CD4-positive, alpha-beta T cell treated with Interleukin-2 at 100 ng/mL for 4 hours (primary cell): ENCODE measurements around the gene TNFRSF12A.

ENCODE experiments used
- DNase-seq: peaks from one replicate; pipeline ENCODE4 v3.0.0-alpha.2; 2020; ENCODE audit warnings: low spot score

Gene TNFRSF12A

GRCh38 chr16:3012828-3013420, 7.2 kb upstream of the TNFRSF12A start, which contains the start of gene CLDN9:
CLDN9 (plus strand) TSS chr16:3012923; CDS start chr16:3013363, 440 bp downstream.
- no peak for DNase-seq

DNA sequence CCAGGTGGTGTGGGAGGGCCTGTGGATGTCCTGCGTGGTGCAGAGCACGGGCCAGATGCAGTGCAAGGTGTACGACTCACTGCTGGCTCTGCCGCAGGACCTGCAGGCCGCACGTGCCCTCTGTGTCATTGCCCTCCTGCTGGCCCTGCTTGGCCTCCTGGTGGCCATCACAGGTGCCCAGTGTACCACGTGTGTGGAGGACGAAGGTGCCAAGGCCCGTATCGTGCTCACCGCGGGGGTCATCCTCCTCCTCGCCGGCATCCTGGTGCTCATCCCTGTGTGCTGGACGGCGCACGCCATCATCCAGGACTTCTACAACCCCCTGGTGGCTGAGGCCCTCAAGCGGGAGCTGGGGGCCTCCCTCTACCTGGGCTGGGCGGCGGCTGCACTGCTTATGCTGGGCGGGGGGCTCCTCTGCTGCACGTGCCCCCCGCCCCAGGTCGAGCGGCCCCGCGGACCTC, 6.6 kb upstream of the TNFRSF12A start:
- no peak for DNase-seq

- DNase-seq = no peak
Observed at GRCh38 chr16:3013998-3014690, 6.0 kb upstream of the TNFRSF12A start.

- DNase-seq = no peak
Observed at GRCh38 chr16:3014971-3015370, 5.2 kb upstream of the TNFRSF12A start.

- no peak for DNase-seq
Observed at GRCh38 chr16:3015865-3016521, 4.2 kb upstream of the TNFRSF12A start.

- no peak for DNase-seq
Observed at GRCh38 chr16:3017344-3017743, 2.8 kb upstream of the TNFRSF12A start.

- peak; percentile 27 for DNase-seq
Observed at GRCh38 chr16:3017794-3018506, 2.2 kb upstream of the TNFRSF12A start, which contains the start of gene CLDN6. CLDN6 (minus strand) TSS chr16:3018183; CDS start chr16:3016021, 2,162 bp downstream.

DNA sequence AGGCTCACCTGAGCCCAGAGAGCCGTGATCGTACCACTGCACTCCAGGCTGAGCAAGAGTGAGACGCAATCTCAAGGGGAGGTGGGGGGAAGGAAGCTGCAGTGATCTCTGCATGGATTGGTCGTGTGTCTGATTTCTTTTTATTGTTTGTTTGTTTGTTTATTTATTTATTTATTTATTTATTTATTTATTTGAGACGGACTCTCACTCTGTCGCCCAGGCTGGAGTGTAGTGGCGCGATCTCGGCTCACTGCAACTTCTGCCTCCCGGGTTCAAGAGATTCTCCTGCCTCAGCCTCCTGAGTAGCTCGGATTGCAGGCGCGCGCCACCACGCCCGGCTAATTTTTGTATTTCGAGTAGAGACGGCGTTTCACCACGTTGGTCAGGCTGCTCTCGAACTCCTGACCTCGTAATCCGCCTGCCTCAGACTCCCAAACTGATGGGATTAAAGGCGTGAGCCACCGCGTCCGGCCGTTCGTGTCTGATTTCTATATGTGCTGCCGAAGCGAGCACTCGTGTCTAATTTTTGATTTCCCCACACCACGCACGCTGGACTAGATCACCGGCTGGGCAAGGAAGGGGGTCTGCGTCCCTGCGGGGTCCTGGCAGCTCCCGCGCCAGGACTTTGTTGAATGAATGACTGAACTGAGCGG, 448 bp upstream of the TNFRSF12A start:
- DNase-seq = no peak

GRCh38 chr16:3020604-3021448, 658 bp downstream of the TNFRSF12A start:
- peak; percentile 80 for DNase-seq

DNA sequence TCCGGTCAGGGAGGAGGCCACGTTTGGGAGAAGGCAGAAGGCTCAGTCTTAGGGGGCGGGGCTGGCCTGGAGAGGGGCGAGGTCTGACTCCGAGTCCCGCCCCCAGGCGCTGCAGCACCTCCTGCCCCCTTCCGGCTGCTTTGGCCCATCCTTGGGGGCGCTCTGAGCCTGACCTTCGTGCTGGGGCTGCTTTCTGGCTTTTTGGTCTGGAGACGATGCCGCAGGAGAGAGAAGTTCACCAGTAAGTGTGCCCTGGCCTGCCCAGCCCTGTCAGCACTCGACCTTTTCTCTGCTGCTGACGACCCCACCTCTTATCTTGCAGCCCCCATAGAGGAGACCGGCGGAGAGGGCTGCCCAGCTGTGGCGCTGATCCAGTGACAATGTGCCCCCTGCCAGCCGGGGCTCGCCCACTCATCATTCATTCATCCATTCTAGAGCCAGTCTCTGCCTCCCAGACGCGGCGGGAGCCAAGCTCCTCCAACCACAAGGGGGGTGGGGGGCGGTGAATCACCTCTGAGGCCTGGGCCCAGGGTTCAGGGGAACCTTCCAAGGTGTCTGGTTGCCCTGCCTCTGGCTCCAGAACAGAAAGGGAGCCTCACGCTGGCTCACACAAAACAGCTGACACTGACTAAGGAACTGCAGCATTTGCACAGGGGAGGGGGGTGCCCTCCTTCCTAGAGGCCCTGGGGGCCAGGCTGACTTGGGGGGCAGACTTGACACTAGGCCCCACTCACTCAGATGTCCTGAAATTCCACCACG, 1.5 kb downstream of the TNFRSF12A start:
- peak; percentile 87 for DNase-seq

- peak; percentile 89 for DNase-seq
Observed at GRCh38 chr16:3022208-3022683, 2.1 kb downstream of the TNFRSF12A start.

DNA sequence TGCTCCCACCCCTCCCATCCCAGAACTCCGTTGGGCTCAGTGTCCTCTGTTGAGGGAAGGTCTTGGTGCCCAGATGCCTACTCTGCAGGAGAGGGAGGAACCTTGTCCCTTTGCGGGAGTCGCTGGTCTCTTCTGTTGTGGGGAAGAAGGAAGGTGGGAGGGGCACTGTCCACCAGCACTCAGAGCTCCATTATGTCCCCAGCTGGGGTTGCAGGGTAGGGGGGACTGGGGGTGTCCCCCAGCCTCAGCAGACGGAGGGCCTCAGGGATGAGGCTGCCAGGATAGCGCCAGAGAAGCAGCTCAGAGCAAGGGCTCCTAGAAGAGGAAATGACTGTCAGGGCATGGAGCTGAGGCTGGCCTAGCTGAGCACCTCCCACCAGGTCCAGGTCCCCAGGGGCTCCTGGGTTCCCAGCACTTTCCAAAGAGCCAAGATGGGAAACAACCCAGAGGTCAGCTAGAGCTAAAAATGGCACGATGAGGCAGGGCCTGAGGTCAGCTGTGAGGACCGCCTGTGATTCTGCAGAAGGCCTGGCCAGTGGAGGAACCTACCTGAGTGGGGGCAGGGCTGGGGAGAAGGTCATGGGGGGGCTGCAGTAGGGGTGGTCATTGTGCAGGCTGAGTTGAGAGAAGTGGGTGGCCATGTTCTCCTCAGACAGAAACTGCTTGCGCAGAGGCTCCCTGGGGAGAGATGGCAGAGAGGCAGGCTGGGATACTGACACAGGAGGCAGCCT, 2.7 kb downstream of the TNFRSF12A start:
- DNase-seq = peak; percentile 11

GRCh38 chr16:3023415-3023668, 3.2 kb downstream of the TNFRSF12A start:
- DNase-seq = no peak

DNA sequence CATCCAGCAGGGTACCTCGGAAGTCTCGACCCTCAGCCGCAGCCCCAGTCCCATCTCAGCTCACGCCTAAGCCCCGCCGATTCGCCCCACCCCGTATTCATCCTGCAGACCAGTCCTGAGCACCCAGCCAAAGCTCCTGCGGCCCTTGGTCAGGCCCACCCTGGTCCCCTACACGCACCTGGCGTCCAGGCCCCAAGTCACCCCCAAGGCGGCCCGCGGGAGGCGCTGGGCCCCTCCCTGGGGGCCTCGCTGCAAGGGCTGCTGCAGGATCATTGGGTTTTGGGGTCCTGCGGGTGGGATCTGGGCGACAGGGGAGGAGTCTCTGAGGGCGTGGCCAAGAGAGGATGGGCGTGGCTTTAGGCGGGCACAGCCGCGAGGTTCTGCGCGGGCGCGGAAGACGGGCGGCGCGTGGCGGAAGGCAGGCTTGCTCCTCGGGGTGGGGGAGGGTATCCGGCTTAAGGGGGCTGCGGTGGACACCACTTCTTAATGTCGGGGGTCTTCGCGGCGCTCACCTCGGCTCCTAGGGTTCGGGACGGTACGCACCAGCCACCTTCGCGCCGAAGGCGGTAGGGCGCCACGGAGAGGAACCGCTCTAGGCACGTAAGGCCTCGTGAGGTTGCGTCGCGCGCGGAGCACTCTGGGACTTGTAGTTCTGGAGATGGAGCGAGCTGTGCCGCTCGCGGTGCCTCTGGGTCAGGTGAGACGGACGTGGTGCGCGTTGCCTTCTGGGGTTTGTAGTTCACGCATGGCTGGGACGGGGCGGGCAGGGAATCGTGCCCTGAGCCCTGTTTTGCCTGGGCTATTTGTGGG, 3.7 kb downstream of the TNFRSF12A start, which contains the start of the genes HCFC1R1 and THOC6:
Gene HCFC1R1 (minus strand): TSS at position 274 of the 810 bp plus-strand sequence. CDS start 1 bp downstream, at position 273.
Gene THOC6 (plus strand): TSS at position 367 of the 810 bp plus-strand sequence. CDS start 292 bp downstream, at position 659.
- peak; percentile 95 for DNase-seq

GRCh38 chr16:3025032-3026002, 5.1 kb downstream of the TNFRSF12A start:
- DNase-seq = no peak

- DNase-seq = no peak
Observed at GRCh38 chr16:3026003-3026378, 5.8 kb downstream of the TNFRSF12A start.
